ENCODE results near the gene CRIP1. TPM values are rescaled to one million over a fixed set of nuclear protein-coding genes. Genes with fewer than 3 reads are reported as not detected.

The CRIP1 gene
- total RNA-seq, 1 experiment from 2014 or later, result 48.7 TPM

GRCh38 chr14:105498430-105499255 is 12.0 kb downstream of the CRIP1 start:
- Histone ChIP-seq H3K9me2 (replicated peaks; ENCODE audit: low read length) (no peaks in the 10 kb centered on the region), H3K36me3 (ENCODE audit: low read depth, low read length) (no peaks in the 10 kb centered on the region), H3F3A (ENCODE audit: low read length, unreplicated experiment) (no peaks in the 10 kb centered on the region), H3K4me2 (ENCODE audit: low read length) (no peak overlapping the region), H3K4me1 (ENCODE audit: insufficient read depth, low read length) (no peaks in the 10 kb centered on the region), H3K79me2 (ENCODE audit: low read length) (no peaks in the 10 kb centered on the region), H4K20me1 (ENCODE audit: low read length) (no peaks in the 10 kb centered on the region), H2AFZ (ENCODE audit: low read length) (no peak overlapping the region), H3K4me3 (ENCODE audit: low read length) (no peak overlapping the region), H3K9ac (ENCODE audit: low read length) (no peak overlapping the region), H3K27me3 (ENCODE audit: low read length) (no peaks in the 10 kb centered on the region), H3K27ac (ENCODE audit: low read length) (no peak overlapping the region), H3K9me3 (ENCODE audit: low read length) (no peaks in the 10 kb centered on the region)
- ChIA-PET CTCF (no interaction called here), POLR2A (ENCODE audit: unreplicated experiment) (no interaction called here)
- no TSS peak for BruUV-seq (replicated peaks)
- DNase-seq, result no peak
- no peak for ATAC-seq
- TF ChIP-seq EZH2 (IDR thresholded peaks at IDR 0.05; ENCODE audit: low read length, unreplicated experiment) (no peak), EZH2phosphoT487 (IDR thresholded peaks at IDR 0.05; ENCODE audit: borderline replicate concordance, low read length) (no peak)
- TF ChIP-seq, protein P1, sequence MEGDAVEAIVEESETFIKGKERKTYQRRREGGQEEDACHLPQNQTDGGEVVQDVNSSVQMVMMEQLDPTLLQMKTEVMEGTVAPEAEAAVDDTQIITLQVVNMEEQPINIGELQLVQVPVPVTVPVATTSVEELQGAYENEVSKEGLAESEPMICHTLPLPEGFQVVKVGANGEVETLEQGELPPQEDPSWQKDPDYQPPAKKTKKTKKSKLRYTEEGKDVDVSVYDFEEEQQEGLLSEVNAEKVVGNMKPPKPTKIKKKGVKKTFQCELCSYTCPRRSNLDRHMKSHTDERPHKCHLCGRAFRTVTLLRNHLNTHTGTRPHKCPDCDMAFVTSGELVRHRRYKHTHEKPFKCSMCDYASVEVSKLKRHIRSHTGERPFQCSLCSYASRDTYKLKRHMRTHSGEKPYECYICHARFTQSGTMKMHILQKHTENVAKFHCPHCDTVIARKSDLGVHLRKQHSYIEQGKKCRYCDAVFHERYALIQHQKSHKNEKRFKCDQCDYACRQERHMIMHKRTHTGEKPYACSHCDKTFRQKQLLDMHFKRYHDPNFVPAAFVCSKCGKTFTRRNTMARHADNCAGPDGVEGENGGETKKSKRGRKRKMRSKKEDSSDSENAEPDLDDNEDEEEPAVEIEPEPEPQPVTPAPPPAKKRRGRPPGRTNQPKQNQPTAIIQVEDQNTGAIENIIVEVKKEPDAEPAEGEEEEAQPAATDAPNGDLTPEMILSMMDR (conservative IDR thresholded peaks at IDR 0.05; ENCODE audit: low read depth, low read length), result no peak
- intact Hi-C loops (cut with micrococcal nuclease), result no loop called here

GRCh38 chr14:105499256-105500035 is 12.8 kb downstream of the CRIP1 start:
- no peaks in the 10 kb centered on the region for H3K27me3 ChIP-seq (ENCODE audit: low read length)
- no peak overlapping the region for H3K4me2 ChIP-seq (ENCODE audit: low read length)
- H3K36me3 ChIP-seq (ENCODE audit: low read depth, low read length), result no peaks in the 10 kb centered on the region
- H4K20me1 ChIP-seq (ENCODE audit: low read length), result no peaks in the 10 kb centered on the region
- H3K9me2 ChIP-seq (replicated peaks; ENCODE audit: low read length), result no peaks in the 10 kb centered on the region
- TF ChIP-seq EZH2 (IDR thresholded peaks at IDR 0.05; ENCODE audit: low read length, unreplicated experiment) (no peak), EZH2phosphoT487 (IDR thresholded peaks at IDR 0.05; ENCODE audit: borderline replicate concordance, low read length) (no peak)
- TF ChIP-seq, protein P1 (conservative IDR thresholded peaks at IDR 0.05; ENCODE audit: low read depth, low read length), result no peak
- no peak overlapping the region for H3K27ac ChIP-seq (ENCODE audit: low read length)
- H3K9me3 ChIP-seq (ENCODE audit: low read length), result no peaks in the 10 kb centered on the region
- no peak overlapping the region for H3K4me3 ChIP-seq (ENCODE audit: low read length)
- no peak overlapping the region for H2AFZ ChIP-seq (ENCODE audit: low read length)
- no peaks in the 10 kb centered on the region for H3K4me1 ChIP-seq (ENCODE audit: insufficient read depth, low read length)
- DNase-seq (no peak), ATAC-seq (no peak)
- CTCF ChIA-PET, result no interaction called here
- H3K79me2 ChIP-seq (ENCODE audit: low read length), result no peaks in the 10 kb centered on the region
- no peaks in the 10 kb centered on the region for H3F3A ChIP-seq (ENCODE audit: low read length, unreplicated experiment)
- intact Hi-C loops (cut with micrococcal nuclease), result no loop called here
- no peak overlapping the region for H3K9ac ChIP-seq (ENCODE audit: low read length)
- no TSS peak for BruUV-seq (replicated peaks)
- POLR2A ChIA-PET (ENCODE audit: unreplicated experiment), result no interaction called here
